ENCODE measurements around the gene NES. TPM values are rescaled to one million over a fixed set of nuclear protein-coding genes. Genes with fewer than 3 reads are reported as not detected.

NES gene
- total and polyA plus RNA-seq, 7 donors, result 12.3 to 581 (median 40.5) TPM

GRCh38 chr1:156689035-156689952, 12.1 kb upstream of the NES start:
- peaks cover 16% of the 10 kb centered on the region for H3K4me1 ChIP-seq
- intact Hi-C loops (cut with DNase I), result loop anchor here in 1 of 2 donors (1.0 kb wide), 1 partner anchor 37 kb away; no protein-coding TSS in a partner anchor
- WGBS, 3 donors, result 1% methylated on average over 23 of the region's 23 CpGs
- H3K27ac ChIP-seq, result peak overlapping the region; percentile 12
- TF ChIP-seq, protein P1, sequence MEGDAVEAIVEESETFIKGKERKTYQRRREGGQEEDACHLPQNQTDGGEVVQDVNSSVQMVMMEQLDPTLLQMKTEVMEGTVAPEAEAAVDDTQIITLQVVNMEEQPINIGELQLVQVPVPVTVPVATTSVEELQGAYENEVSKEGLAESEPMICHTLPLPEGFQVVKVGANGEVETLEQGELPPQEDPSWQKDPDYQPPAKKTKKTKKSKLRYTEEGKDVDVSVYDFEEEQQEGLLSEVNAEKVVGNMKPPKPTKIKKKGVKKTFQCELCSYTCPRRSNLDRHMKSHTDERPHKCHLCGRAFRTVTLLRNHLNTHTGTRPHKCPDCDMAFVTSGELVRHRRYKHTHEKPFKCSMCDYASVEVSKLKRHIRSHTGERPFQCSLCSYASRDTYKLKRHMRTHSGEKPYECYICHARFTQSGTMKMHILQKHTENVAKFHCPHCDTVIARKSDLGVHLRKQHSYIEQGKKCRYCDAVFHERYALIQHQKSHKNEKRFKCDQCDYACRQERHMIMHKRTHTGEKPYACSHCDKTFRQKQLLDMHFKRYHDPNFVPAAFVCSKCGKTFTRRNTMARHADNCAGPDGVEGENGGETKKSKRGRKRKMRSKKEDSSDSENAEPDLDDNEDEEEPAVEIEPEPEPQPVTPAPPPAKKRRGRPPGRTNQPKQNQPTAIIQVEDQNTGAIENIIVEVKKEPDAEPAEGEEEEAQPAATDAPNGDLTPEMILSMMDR (IDR thresholded peaks at IDR 0.05), result peak; percentile 93
- no peaks in the 10 kb centered on the region for H3K9me3 ChIP-seq
- peaks cover 0 to 34% (median 10%) of the 10 kb centered on the region in 3 donors for H3K27me3 ChIP-seq (ENCODE audit: insufficient read depth in 3 of 3, low read length in 2 of 3)
- DNase-seq (peak; percentile 76 to 87), ATAC-seq (peak; percentile 87 to 94 (median 90))
- H3K36me3 ChIP-seq (ENCODE audit: insufficient read depth in 1 of 2, low read depth in 1 of 2), result no peaks in the 10 kb centered on the region
- H3K4me3 ChIP-seq, result peak overlapping the region; percentile 48

DNA sequence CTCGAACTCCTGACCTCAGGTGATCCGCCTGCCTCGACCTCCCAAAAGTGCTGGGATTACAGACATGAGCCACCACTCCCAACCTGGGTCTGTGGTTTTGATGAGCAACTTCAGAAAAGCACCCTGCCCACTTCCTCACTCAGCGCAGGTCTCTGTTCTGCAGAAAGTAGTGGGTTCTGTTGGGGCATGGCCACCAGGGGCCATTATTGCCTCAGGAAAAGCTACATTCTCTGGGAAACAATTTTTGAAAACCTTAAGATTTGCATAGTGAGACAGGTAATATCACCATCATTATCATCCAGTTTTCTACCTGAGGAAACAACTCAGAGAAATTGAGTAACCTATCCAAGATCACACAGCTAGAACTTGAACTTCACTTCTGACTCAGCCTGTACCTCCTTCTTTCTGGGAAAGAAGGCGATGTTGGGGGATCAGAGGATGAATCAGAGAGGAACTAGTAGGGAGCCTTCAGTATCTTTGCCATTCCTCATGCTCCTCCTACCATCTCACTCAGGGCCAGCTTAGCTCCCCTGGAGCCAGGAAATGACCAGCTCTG, 7.1 kb upstream of the NES start:
- H3K27me3 ChIP-seq (ENCODE audit: insufficient read depth in 3 of 3, low read length in 2 of 3), result peaks cover 0 to 7% (median 2%) of the 10 kb centered on the region in 3 donors
- H3K9me3 ChIP-seq, result no peaks in the 10 kb centered on the region
- 81 to 82% (median 82%) methylated on average over 5 of the region's 5 CpGs for WGBS, 3 donors
- no peak for DNase-seq
- TF ChIP-seq, protein P1 (IDR thresholded peaks at IDR 0.05), result no peak
- H3K36me3 ChIP-seq (ENCODE audit: insufficient read depth in 1 of 2, low read depth in 1 of 2), result no peaks in the 10 kb centered on the region
- no peak for ATAC-seq
- intact Hi-C loops (cut with DNase I), result no loop called here
- H3K4me1 ChIP-seq, result peaks cover 3% of the 10 kb centered on the region
- H3K4me3 ChIP-seq, result no peak overlapping the region
- no peak overlapping the region for H3K27ac ChIP-seq

- H3K9me3 ChIP-seq, result no peaks in the 10 kb centered on the region
- intact Hi-C loops (cut with DNase I), result no loop called here
- no peaks in the 10 kb centered on the region for H3K4me1 ChIP-seq
- TF ChIP-seq, protein P1 (IDR thresholded peaks at IDR 0.05), result no peak
- ATAC-seq, result no peak
- peaks cover 0 to 9% (median 2%) of the 10 kb centered on the region in 3 donors for H3K27me3 ChIP-seq (ENCODE audit: insufficient read depth in 3 of 3, low read length in 2 of 3)
- no peaks in the 10 kb centered on the region for H3K36me3 ChIP-seq (ENCODE audit: insufficient read depth in 1 of 2, low read depth in 1 of 2)
- no peak overlapping the region for H3K4me3 ChIP-seq
- H3K27ac ChIP-seq, result no peak overlapping the region
- WGBS, 3 donors, result 65 to 72% (median 69%) methylated on average over 5 of the region's 5 CpGs
- DNase-seq, result no peak
Measured at GRCh38 chr1:156682166-156682890, 5.1 kb upstream of the NES start.

- 73 to 86% (median 74%) methylated on average over 8 of the region's 8 CpGs for WGBS, 3 donors
- Histone ChIP-seq H3K27ac (no peak overlapping the region), H3K27me3 (ENCODE audit: insufficient read depth in 3 of 3, low read length in 2 of 3) (peaks cover 0 to 9% (median 2%) of the 10 kb centered on the region in 3 donors), H3K4me3 (no peak overlapping the region), H3K36me3 (ENCODE audit: insufficient read depth in 1 of 2, low read depth in 1 of 2) (no peaks in the 10 kb centered on the region), H3K9me3 (no peaks in the 10 kb centered on the region), H3K4me1 (peaks cover 4% of the 10 kb centered on the region)
- intact Hi-C loops (cut with DNase I), result no loop called here
- DNase-seq (no peak), ATAC-seq (no peak)
- TF ChIP-seq, protein P1 (IDR thresholded peaks at IDR 0.05), result no peak
Measured at GRCh38 chr1:156681196-156681960, 4.2 kb upstream of the NES start.
